OCI-LY7 (cell line): ENCODE results near the gene PIEZO2.

Experiments
- CTCF ChIP-seq: fragments of 200-600 bp; sonication (generic); conservative IDR thresholded peaks from 2 replicates; pipeline ENCODE4 v1.5.1; 2014; ENCODE audit warnings: mild to moderate bottlenecking, antibody characterized with exemption, low read length, moderate library complexity, mixed read lengths
- EZH2phosphoT487 ChIP-seq: fragments of 200-600 bp; sonication (generic); IDR thresholded peaks from 2 replicates; pipeline ENCODE4 v1.6.1; 2018; ENCODE audit warnings: low read depth, borderline replicate concordance, mild to moderate bottlenecking, mixed run types, antibody characterized with exemption, low read length, moderate library complexity, mixed read lengths

- TF ChIP-seq CTCF (no peak), EZH2phosphoT487 (no peak)
These were observed 463.9 kb downstream of the PIEZO2 start for GRCh38 chr18:10685484-10685883.
